ENCODE data around the gene ERICH4.
A peak's percentile ranks its signal among the peaks of the same experiment; 100 is the strongest.

ERICH4 gene

GRCh38 chr19:41449865-41450178 is 6.9 kb downstream of the ERICH4 start:
- H3K36me3 ChIP-seq (ENCODE audit: insufficient read depth, low read length) = no peaks in the 10 kb centered on the region
- no peak overlapping the region for H3K9ac ChIP-seq (ENCODE audit: low read length)
- H3K9me2 ChIP-seq (ENCODE audit: low read depth, low read length) = no peaks in the 10 kb centered on the region
- H3K9me3 ChIP-seq (ENCODE audit: low read length) = no peaks in the 10 kb centered on the region
- H2AFZ ChIP-seq (ENCODE audit: low read length) = no peak overlapping the region
- H3K4me2 ChIP-seq (ENCODE audit: low read length) = no peak overlapping the region
- peaks cover 3% of the 10 kb centered on the region; the same call in 1 of the 2 replicates for H3K27me3 ChIP-seq (ENCODE audit: insufficient read depth, low read length)
- no peak overlapping the region for H3K27ac ChIP-seq (ENCODE audit: low read depth, low read length, poor library complexity, severe bottlenecking)
- no peaks in the 10 kb centered on the region for H3F3A ChIP-seq (ENCODE audit: insufficient read depth, low read length)
- H3K4me1 ChIP-seq (ENCODE audit: insufficient read depth, low read length, severe bottlenecking) = peaks cover 4% of the 10 kb centered on the region
- no peak overlapping the region for H3K4me3 ChIP-seq (ENCODE audit: low read depth, low read length, poor library complexity, severe bottlenecking)
- no peak for TF ChIP-seq EZH2 (IDR thresholded peaks at IDR 0.05; ENCODE audit: borderline replicate concordance, low read length)
- no peak for TF ChIP-seq CTCF (IDR thresholded peaks at IDR 0.05; ENCODE audit: low read length)
- H4K20me1 ChIP-seq (ENCODE audit: insufficient read depth, low read length) = no peaks in the 10 kb centered on the region
- no peaks in the 10 kb centered on the region for H3K79me2 ChIP-seq (ENCODE audit: insufficient read depth, low read length)

- Histone ChIP-seq H3F3A (ENCODE audit: insufficient read depth, low read length) (no peaks in the 10 kb centered on the region), H3K36me3 (ENCODE audit: insufficient read depth, low read length) (no peaks in the 10 kb centered on the region), H3K9me3 (ENCODE audit: low read length) (no peaks in the 10 kb centered on the region), H2AFZ (ENCODE audit: low read length) (no peak overlapping the region), H3K27me3 (ENCODE audit: insufficient read depth, low read length) (0 out of 2 replicates have a peak, but pooled peaks cover 12% of the 10 kb centered on the region), H3K9me2 (ENCODE audit: low read depth, low read length) (no peaks in the 10 kb centered on the region), H3K4me2 (ENCODE audit: low read length) (no peak overlapping the region), H3K9ac (ENCODE audit: low read length) (no peak overlapping the region), H3K79me2 (ENCODE audit: insufficient read depth, low read length) (no peaks in the 10 kb centered on the region), H3K4me1 (ENCODE audit: insufficient read depth, low read length, severe bottlenecking) (peaks cover 4% of the 10 kb centered on the region), H4K20me1 (ENCODE audit: insufficient read depth, low read length) (no peaks in the 10 kb centered on the region), H3K27ac (ENCODE audit: low read depth, low read length, poor library complexity, severe bottlenecking) (no peak overlapping the region), H3K4me3 (ENCODE audit: low read depth, low read length, poor library complexity, severe bottlenecking) (no peak overlapping the region)
- TF ChIP-seq CTCF (IDR thresholded peaks at IDR 0.05; ENCODE audit: low read length) = peak; percentile 10; the same call in 1 of the 2 replicates
- no peak for TF ChIP-seq EZH2 (IDR thresholded peaks at IDR 0.05; ENCODE audit: borderline replicate concordance, low read length)
Observed at GRCh38 chr19:41452584-41453275, 9.8 kb downstream of the ERICH4 start.

- no peaks in the 10 kb centered on the region for H3K9me3 ChIP-seq (ENCODE audit: low read length)
- no peak overlapping the region for H2AFZ ChIP-seq (ENCODE audit: low read length)
- no peaks in the 10 kb centered on the region for H3K4me1 ChIP-seq (ENCODE audit: insufficient read depth, low read length, severe bottlenecking)
- no peaks in the 10 kb centered on the region for H3K79me2 ChIP-seq (ENCODE audit: insufficient read depth, low read length)
- no peaks in the 10 kb centered on the region for H4K20me1 ChIP-seq (ENCODE audit: insufficient read depth, low read length)
- H3K9me2 ChIP-seq (ENCODE audit: low read depth, low read length) = no peaks in the 10 kb centered on the region
- H3K36me3 ChIP-seq (ENCODE audit: insufficient read depth, low read length) = no peaks in the 10 kb centered on the region
- no peaks in the 10 kb centered on the region for H3F3A ChIP-seq (ENCODE audit: insufficient read depth, low read length)
- TF ChIP-seq EZH2 (IDR thresholded peaks at IDR 0.05; ENCODE audit: borderline replicate concordance, low read length) = no peak
- no peak for TF ChIP-seq CTCF (IDR thresholded peaks at IDR 0.05; ENCODE audit: low read length)
- no peak overlapping the region for H3K4me2 ChIP-seq (ENCODE audit: low read length)
- H3K27me3 ChIP-seq (ENCODE audit: insufficient read depth, low read length) = 0 out of 2 replicates have a peak, but pooled peaks cover 9% of the 10 kb centered on the region
- H3K9ac ChIP-seq (ENCODE audit: low read length) = no peak overlapping the region
- no peak overlapping the region for H3K27ac ChIP-seq (ENCODE audit: low read depth, low read length, poor library complexity, severe bottlenecking)
- H3K4me3 ChIP-seq (ENCODE audit: low read depth, low read length, poor library complexity, severe bottlenecking) = no peak overlapping the region
Observed at GRCh38 chr19:41455936-41456335, 13.0 kb downstream of the ERICH4 start.
